Cardiac muscle cell (in vitro differentiated cells and primary cell): ENCODE results near the gene PRPS1. TPM values are rescaled to one million over a fixed set of nuclear protein-coding genes. Genes with fewer than 3 reads are reported as not detected.

ENCODE experiments used
- DNase-seq, 2 donors: peaks; one replicate each; pipeline versions ENCODE4 v3.0.0 to v3.0.0-alpha.2; 2010 to 2017; ENCODE audit warnings: low read depth in 1 of 2, low spot score in 1 of 2
- H3K27ac ChIP-seq: fragments of 200-600 bp; sonication (generic); 2 replicates; pipeline ENCODE4 v1.5.1; 2016
- H3K27me3 ChIP-seq: fragments of 200-600 bp; sonication (generic); 2 replicates; pipeline ENCODE4 v1.6.0; 2016; ENCODE audit warnings: control low read depth
- H3K36me3 ChIP-seq: fragments of 200-600 bp; sonication (generic); 2 replicates; pipeline ENCODE4 v1.5.1; 2016; ENCODE audit warnings: control low read depth
- H3K4me1 ChIP-seq: fragments of 200-600 bp; sonication (generic); 2 replicates; pipeline ENCODE4 v1.8.1; 2017; ENCODE audit warnings: low read depth, mild to moderate bottlenecking, mixed run types
- H3K4me3 ChIP-seq: fragments of 200-600 bp; sonication (generic); 2 replicates; pipeline ENCODE4 v1.5.1; 2016; ENCODE audit warnings: mild to moderate bottlenecking
- H3K9me3 ChIP-seq: fragments of 200-600 bp; sonication (generic); 2 replicates; pipeline ENCODE4 v1.5.1; 2017; ENCODE audit warnings: low read depth, mild to moderate bottlenecking, control low read depth
- CTCF ChIP-seq: IDR thresholded peaks from 2 replicates; pipeline ENCODE4 v1.5.1; 2012; ENCODE audit warnings: low read depth, mild to moderate bottlenecking, low read length
- polyA plus RNA-seq: library from polyadenylated mRNA; unstranded; fragments of >200 nt; fragmentation: Nextera tagmentation; extraction: Ambion mirVana; gene quantifications from 2 replicates; pipeline ENCODE4 v1.2.1, GENCODE V29; 2016
- total RNA-seq: library from RNA; depleted of rRNA; stranded (reverse); fragments of >200 nt; gene quantifications from 2 replicates; pipeline ENCODE4 v1.2.3, GENCODE V29; 2016

PRPS1 gene
- total and polyA plus RNA-seq, 2 experiments from 2014 or later = 75.4 to 78.7 TPM

GRCh38 chrX:107677909-107678308 is 49.6 kb downstream of the PRPS1 start:
- peak in 1 of 2 donors; percentile 49 for DNase-seq
- H3K4me3 ChIP-seq = no peak overlapping the region
- no peaks in the 10 kb centered on the region for H3K27me3 ChIP-seq
- no peak overlapping the region for H3K27ac ChIP-seq
- H3K9me3 ChIP-seq = no peaks in the 10 kb centered on the region
- H3K36me3 ChIP-seq = no peaks in the 10 kb centered on the region
- TF ChIP-seq CTCF = no peak
- H3K4me1 ChIP-seq = peaks cover 26% of the 10 kb centered on the region

GRCh38 chrX:107678957-107679740 is 50.8 kb downstream of the PRPS1 start:
- Histone ChIP-seq H3K27ac (no peak overlapping the region), H3K27me3 (no peaks in the 10 kb centered on the region), H3K36me3 (no peaks in the 10 kb centered on the region), H3K4me3 (no peak overlapping the region), H3K9me3 (no peaks in the 10 kb centered on the region), H3K4me1 (peaks cover 30% of the 10 kb centered on the region)
- peak in 1 of 2 donors; percentile 87 for DNase-seq
- TF ChIP-seq CTCF = no peak

GRCh38 chrX:107682256-107682655 is 53.9 kb downstream of the PRPS1 start:
- Histone ChIP-seq H3K27ac (no peak overlapping the region), H3K4me1 (peaks cover 28% of the 10 kb centered on the region), H3K9me3 (no peaks in the 10 kb centered on the region), H3K27me3 (no peaks in the 10 kb centered on the region), H3K4me3 (no peak overlapping the region), H3K36me3 (no peaks in the 10 kb centered on the region)
- DNase-seq = no peak
- TF ChIP-seq CTCF = no peak

- Histone ChIP-seq H3K36me3 (no peaks in the 10 kb centered on the region), H3K4me3 (no peak overlapping the region), H3K4me1 (peaks cover 29% of the 10 kb centered on the region), H3K9me3 (no peaks in the 10 kb centered on the region), H3K27me3 (no peaks in the 10 kb centered on the region), H3K27ac (peak overlapping the region; percentile 66)
- DNase-seq = peak in 1 of 2 donors; percentile 61
- TF ChIP-seq CTCF = no peak
These were observed 55.0 kb downstream of the PRPS1 start for GRCh38 chrX:107683124-107683895.

- no peak for DNase-seq
- no peak for TF ChIP-seq CTCF
- H3K4me3 ChIP-seq = no peak overlapping the region
- H3K4me1 ChIP-seq = peaks cover 31% of the 10 kb centered on the region
- no peaks in the 10 kb centered on the region for H3K36me3 ChIP-seq
- no peaks in the 10 kb centered on the region for H3K27me3 ChIP-seq
- peak overlapping the region; percentile 66 for H3K27ac ChIP-seq
- H3K9me3 ChIP-seq = no peaks in the 10 kb centered on the region
These were observed 55.6 kb downstream of the PRPS1 start for GRCh38 chrX:107683931-107684330.
